SH-SY5Y (cell line): ENCODE results near the gene PPP4R3B.

ENCODE experiments used
- GATA2 ChIP-seq: IDR thresholded peaks from 2 replicates; pipeline ENCODE4 v1.6.1; 2011; ENCODE audit warnings: mild to moderate bottlenecking, low read depth, low read length
- GATA3 ChIP-seq: IDR thresholded peaks from 2 replicates; pipeline ENCODE4 v1.6.1; 2011; ENCODE audit warnings: low read depth, mild to moderate bottlenecking, low read length, moderate library complexity

DNA sequence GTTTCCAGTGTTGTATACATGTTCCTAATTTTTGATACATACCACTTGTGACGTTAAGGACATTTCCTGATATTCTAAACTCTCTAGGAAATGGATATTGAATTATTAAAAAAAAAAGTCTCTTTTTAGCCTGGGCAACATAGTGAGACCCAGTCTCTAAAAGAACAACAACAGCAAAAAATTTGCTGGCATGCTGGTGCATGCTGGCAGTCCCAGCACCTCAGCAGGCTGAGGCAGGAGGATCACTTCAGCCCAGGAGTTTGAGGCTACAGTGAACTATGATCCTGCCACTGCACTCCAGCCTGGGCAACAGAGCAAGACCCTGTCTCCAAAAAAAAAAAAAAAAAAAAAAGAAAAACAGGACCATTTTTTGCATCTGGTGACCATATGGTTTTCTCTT lies 10.5 kb upstream of the PPP4R3B start:
- TF ChIP-seq GATA2 (no peak), GATA3 (no peak)
